HG03558 (cell line): Measurements from ENCODE around the gene FHIT.

Experiments used
- ATAC-seq: cut with Tn5 transposase; IDR thresholded peaks from one replicate; pipeline ENCODE4 v1.9.1; 2021; ENCODE audit warnings: moderate number of reproducible peaks; ENCODE audit not compliant: unreplicated experiment; ENCODE audit errors: extremely low read depth

FHIT gene

GRCh38 chr3:59758672-59759071 is 1492.6 kb downstream of the FHIT start:
- no peak for ATAC-seq

GRCh38 chr3:59756934-59757333 is 1494.3 kb downstream of the FHIT start:
- ATAC-seq, result no peak

- ATAC-seq, result no peak
Observed at GRCh38 chr3:59754456-59755129, 1496.7 kb downstream of the FHIT start.

GRCh38 chr3:59753808-59754450 is 1497.3 kb downstream of the FHIT start:
- ATAC-seq, result no peak

- ATAC-seq, result no peak
Observed at GRCh38 chr3:59752925-59753324, 1498.3 kb downstream of the FHIT start.

GRCh38 chr3:59751606-59752005 is 1499.6 kb downstream of the FHIT start:
- no peak for ATAC-seq

GRCh38 chr3:59750391-59750790 is 1500.9 kb downstream of the FHIT start:
- no peak for ATAC-seq

- ATAC-seq, result no peak
Observed at GRCh38 chr3:59749291-59749690, 1502.0 kb downstream of the FHIT start.

GRCh38 chr3:59746585-59746984 is 1504.7 kb downstream of the FHIT start:
- ATAC-seq, result no peak

GRCh38 chr3:59737241-59737640 is 1514.0 kb downstream of the FHIT start:
- no peak for ATAC-seq

GRCh38 chr3:59734061-59734460 is 1517.2 kb downstream of the FHIT start:
- ATAC-seq, result no peak

- no peak for ATAC-seq
Observed at GRCh38 chr3:59733041-59733809, 1518.0 kb downstream of the FHIT start.

- ATAC-seq, result no peak
Observed at GRCh38 chr3:59731943-59732342, 1519.3 kb downstream of the FHIT start.

- no peak for ATAC-seq
Observed at GRCh38 chr3:59730591-59730990, 1520.7 kb downstream of the FHIT start.

- no peak for ATAC-seq
Observed at GRCh38 chr3:59728587-59728908, 1522.7 kb downstream of the FHIT start.

GRCh38 chr3:59727902-59728586 is 1523.2 kb downstream of the FHIT start:
- no peak for ATAC-seq

GRCh38 chr3:59726279-59726678 is 1525.0 kb downstream of the FHIT start:
- ATAC-seq, result no peak

- ATAC-seq, result no peak
Observed at GRCh38 chr3:59717679-59718205, 1533.5 kb downstream of the FHIT start.

- ATAC-seq, result no peak
Observed at GRCh38 chr3:59714066-59714465, 1537.2 kb downstream of the FHIT start.

GRCh38 chr3:59710554-59710953 is 1540.7 kb downstream of the FHIT start:
- no peak for ATAC-seq
